GM18870 (cell line): Measurements from ENCODE around the gene WNK4.

Experiments used
- ATAC-seq: cut with Tn5 transposase; IDR thresholded peaks from one replicate; pipeline ENCODE4 v1.9.1; 2021; ENCODE audit warnings: moderate library complexity; ENCODE audit not compliant: unreplicated experiment

Gene WNK4

DNA sequence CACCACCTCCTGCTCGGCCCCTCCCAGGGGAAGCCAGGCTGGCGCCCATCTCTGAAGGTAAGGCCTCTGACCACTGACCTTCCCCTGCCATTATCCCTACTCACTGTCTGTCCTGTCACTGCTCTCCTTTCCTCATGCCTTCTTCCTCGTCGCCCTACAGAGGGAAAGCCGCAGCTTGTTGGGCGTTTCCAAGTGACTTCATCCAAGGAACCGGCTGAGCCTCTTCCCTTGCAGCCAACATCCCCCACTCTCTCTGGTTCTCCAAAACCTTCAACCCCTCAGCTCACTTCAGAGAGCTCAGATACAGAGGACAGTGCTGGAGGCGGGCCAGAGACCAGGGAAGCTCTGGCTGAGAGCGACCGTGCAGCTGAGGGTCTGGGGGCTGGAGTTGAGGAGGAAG, 15.1 kb downstream of the WNK4 start:
- no peak for ATAC-seq

DNA sequence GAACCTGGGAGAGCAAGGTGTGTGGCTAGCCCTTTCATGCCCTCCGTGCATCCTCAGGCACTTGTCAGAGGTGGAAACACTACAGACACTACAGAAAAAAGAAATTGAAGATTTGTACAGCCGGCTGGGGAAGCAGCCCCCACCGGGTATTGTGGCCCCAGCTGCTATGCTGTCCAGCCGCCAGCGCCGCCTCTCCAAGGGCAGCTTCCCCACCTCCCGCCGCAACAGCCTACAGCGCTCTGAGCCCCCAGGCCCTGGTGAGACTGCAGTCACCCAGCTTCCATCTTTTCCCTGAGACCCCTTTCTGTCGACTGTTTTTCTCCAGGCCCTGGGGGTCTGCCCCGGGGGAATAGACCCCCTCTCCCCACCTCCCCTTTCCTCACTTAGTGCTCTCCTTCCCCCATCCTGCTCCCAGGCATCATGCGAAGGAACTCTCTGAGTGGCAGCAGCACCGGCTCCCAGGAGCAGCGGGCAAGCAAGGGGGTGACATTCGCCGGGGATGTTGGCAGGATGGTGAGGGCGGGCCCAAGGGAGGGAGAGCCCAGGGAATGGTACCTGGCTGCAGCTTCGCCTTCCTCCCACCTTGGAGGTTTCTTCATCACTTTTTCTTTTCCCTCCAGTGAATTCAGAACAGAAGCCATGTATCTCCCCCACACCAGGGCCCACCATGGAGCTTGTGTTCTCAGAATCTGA, 15.8 kb downstream of the WNK4 start:
- ATAC-seq, result no peak

DNA sequence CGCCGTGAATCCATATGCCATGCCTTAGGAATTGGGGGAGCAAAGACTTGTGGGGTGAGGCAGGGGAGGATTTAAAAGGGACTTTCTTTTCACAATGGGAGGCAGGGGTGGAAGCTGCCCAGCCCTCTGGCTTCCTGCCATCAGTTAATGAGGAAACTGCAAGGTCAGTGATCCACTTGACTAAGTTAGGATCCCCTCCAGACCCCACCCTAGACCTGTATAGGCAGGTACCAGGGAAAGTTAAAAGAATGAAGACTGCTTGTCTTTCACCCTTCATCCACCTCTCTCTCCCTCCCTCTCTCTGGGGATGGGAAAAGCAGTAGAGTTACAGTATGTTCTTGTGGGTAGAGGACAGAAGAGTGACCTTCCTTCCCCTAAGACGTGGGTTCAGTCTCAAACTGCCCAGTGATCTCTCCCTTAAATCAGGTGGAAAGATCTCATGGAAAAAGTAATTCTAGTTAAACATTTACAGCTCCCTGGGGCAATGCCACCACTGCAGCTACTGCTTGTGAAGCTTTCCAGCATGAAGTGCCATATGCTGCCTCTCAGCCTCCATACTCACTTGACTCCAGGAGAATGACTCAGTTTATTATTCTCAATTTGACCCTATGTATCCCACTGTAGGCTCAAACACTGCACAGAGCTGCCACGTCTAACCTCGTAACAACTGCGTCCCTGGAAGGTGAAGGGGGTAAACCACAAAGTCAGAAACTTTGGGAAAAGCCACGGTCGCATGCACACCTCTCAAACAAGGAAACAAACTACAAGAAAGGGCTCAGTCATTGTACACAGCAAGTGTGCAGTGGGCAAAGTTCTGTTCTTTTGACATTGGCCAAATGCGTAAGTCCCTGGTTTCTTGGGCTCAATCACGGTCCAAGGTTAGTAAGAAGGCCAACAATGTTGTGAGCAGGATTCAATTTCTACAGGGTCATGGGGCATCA, 16.9 kb downstream of the WNK4 start:
- no peak for ATAC-seq

DNA sequence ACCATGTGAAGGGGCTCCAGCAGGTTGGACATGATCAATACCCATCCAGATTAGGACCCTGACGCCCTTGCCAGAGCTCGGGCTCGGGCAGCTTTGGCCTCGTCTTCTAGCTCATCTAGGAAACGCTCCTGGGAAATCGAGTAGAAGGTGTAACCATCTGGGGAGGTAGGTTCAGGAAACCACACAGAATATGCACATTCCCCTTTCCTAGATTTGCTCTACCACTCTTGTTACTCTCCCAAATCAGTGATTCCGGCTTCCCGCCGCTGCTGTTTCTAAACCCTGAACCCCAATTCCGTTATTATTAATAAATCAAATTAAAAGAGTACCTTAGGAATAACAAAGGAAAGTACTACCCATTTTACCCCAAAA, 17.6 kb downstream of the WNK4 start:
- no peak for ATAC-seq

DNA sequence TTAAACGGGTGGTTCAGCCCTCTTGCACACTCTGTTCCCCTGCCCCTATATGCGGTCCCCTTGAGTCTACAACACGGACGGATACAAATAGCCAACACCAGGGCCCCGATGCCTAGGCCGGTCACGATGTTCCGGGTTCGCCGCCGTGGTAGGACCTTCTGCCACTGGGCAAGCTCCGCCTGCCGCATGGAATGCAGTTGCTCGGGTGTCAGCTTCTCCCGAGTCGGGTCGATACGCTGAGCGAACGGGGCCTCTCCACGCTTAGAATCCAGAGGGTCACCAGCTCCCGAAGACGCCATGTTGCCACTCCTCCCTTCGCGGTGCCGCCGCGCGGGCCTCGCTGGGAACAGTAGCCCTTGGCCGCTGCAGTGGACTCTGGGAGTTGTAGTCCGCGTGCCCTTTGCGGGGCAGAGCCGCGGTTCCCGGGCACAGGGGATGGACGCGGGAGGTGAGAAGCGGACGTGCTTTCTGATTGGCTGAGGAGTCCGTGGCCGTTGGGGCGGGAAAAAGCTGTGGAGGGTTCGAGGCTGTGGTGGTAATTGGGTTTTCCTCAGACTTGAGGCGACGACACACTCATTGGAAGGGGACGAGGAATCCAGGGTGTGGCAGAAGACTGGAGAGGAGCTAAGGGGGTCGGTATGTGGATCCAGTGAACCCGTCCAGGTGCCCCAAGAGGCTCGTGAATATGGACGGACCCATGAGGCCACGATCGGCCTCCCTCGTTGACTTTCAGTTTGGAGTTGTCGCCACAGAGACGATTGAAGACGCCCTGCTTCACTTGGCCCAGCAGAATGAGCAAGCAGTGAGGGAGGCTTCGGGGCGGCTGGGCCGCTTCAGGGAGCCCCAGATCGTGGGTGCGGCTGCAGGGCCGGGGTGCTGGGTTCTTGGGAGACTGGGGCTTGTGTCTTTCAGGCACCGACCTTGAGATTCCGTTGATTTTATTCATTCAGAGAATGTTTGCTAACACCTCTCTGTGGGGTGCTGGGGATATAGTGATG, 18.3 kb downstream of the WNK4 start, which contains the start of the genes CNTD1 and COA3:
Gene CNTD1 (plus strand): TSS at position 479 of the 998 bp plus-strand sequence. CDS start 207 bp downstream, at position 686.
Gene COA3 (minus strand): TSS at position 322 of the 998 bp plus-strand sequence. CDS start 23 bp downstream, at position 299.
- no peak for ATAC-seq

DNA sequence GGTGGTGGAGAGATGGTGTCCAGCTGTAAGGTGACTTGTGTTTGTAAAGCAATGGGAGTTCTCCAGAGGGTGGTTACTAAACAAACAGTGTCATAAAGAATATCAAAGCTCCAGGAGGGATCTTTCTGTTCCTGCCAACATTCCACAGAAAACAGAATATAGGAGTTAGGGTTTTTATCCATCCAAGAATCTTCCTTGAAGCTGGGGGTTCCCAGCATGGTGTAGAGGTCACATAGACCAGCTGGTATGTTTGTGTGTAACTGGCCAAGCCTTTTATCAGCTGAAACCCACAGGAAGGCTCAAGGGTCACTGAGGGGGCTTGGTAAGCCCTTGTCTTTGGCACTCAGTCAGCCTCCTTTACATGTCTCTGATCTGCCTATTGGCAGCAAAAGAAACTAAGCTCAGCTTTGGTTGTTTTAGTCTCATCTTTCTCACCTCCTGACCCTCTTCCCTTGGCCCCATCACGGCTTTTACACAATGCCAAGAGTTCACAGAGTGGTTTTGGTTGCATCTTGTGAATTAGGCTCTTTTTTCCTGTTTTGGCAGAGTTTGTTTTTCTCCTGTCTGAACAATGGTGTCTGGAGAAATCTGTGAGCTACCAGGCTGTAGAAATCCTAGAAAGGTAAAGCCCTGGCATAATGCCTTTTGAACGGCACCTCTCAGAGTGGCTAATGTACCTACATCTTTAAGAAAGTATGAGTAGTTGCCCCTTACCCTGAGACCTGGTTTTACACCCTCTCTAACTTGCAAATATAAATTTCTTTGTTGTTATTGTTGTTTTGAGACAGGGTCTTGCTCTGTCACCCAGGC, 22.9 kb downstream of the WNK4 start:
- no peak for ATAC-seq

DNA sequence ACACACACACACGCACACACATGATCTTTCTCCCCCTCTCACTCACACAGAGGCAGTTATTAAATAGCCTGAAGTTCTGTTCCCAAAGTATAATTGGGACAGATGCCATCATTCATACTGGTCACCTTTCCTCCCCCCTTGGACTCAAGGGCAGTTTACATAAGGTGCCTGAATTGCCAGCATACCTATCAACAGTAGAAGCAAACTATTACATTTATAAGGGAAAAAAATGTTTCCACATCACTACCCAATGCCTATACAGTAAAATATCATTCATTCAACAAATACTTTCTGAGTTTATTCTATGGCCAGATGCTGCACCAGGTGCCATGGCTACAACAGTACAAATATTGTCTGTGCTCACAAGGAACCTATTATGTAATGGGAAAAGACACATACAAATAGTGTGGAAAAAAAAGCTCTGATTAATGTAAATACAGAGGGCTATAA, 24.5 kb downstream of the WNK4 start:
- ATAC-seq, result no peak

DNA sequence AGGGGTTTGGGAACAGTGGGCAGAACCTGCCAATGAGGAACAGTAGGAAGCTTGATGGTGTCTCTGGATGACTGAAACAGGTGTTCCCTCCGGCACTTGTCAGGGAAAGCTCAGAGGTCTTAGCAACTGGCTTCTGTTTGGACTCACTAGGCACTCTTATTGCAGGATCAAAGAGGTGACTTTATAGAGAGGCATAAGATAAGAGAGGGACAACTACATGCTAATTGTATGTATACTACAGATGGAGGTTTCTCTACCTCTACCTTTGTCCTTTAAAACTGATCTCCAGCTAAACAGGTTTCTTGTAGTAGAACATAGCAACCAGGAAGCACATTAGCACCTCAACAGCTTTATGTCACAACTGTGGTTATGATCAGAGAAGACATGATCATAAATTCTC, 25.8 kb downstream of the WNK4 start:
- ATAC-seq, result no peak

DNA sequence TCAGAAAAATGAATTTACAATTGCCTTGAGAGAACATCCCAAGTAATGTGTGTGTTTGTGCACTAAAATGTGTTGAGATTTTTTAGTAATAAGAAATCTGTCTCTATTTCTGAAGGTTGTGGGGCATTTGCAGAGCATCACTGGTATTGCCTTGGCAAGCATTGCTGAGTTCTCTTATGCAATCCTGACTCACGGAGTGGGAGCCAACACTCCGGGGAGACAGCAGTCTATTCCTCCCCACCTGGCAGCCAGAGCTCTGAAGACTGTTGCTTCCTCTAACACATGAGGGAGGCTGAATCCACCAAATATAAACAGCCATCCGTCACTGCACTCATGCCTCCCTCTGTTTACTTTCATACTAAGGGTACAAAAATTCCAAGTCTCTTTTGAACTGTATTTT, 28.8 kb downstream of the WNK4 start:
- ATAC-seq, result no peak

DNA sequence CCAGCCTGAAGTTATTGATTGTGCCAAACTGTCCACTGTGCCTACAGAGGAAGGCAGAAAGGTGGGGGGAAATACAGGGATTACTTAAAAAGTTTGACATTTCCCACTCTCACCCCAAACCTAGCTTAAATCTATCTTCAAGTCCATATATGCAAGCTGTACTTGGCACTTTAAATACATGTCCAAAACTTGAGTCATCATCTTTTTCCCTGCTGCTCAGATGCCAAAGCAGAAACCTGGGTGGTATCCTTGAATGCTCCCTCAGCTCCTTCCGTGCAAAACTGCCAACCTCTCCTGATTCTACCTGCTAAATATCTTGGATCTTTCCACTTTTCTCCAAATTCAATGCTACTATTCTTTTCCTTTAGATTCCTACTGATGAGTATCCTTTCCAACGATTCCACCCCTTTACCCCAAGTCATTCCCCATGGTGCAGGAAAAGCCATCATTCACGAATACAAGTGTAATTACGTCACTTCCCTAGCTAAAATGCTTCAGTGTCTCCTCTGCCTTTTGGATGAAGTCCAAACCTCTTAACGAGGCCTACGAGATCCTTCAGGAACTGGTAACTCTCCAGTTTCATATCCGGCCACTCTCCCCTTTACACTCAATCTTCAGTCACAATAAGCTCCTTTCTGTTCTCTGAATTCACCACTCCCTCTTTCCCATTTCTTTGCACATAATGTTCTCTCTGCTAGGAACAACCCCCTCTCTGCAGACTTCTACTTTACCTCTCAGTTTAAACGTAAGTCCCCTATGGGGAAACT, 34.4 kb downstream of the WNK4 start:
- no peak for ATAC-seq

DNA sequence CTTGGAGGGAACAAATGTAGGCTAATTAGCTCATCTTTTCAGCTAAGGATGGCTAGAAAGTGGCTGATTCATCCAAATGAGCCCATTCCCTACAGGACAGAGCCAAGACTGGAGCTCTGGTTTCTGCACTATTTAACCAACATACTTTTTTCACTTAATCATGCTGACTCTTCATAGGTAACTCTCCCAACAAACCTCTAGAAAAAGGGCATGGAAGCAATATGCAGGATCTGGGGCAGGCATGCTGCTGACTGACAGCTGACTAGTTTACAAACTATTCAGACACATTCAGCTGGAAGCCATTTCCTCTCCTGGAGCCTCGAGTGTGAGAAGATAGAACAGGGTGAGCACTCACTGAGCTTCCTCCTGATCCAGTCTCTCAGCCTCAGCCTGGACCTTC, 37.5 kb downstream of the WNK4 start:
- no peak for ATAC-seq

DNA sequence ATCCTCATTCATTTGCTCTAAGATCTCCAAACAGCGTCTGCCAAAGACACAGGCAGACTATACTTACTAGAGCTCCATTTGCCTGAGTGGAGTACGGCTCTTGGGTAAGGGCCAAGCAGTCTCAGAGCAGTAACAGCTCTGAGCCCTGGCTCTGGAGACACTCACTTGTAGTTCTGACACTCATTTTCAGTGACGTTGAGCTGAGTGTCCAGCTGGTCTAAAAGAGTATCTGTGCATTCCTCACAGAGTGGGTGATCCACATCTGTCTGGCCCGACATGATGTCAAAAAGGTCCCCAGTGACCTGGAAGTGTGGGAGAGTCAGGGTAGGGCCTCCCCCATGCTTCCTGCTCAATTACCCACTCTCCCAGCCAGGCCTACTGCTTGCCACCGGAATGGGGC, 38.0 kb downstream of the WNK4 start:
- no peak for ATAC-seq

DNA sequence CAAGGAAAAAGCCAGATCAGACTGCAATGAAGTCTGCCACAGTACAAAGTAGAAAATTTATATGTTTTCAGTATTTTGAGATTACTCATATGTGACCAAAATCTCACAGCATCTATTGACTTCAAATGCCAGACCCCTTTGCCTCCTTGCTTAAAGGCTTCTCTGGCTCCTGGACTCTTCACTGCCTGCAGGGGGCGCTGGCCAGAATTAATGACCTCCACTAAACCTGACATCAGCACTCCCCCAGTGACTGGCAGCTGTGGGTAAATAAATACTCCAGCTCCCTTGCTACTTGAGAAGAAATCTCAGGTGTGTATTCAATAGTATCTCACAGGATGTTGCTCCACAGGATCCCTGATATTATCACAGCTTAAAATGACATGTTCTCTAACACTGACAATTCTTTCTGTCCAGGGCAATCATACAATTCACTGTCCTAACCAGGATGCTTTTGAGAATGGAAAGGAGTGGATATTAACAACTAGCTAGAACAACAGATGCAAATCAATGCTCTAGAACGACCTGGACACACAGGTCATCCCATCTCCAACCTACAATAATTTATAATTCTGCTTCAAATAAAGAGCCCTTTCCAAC, 39.6 kb downstream of the WNK4 start:
- ATAC-seq, result no peak

DNA sequence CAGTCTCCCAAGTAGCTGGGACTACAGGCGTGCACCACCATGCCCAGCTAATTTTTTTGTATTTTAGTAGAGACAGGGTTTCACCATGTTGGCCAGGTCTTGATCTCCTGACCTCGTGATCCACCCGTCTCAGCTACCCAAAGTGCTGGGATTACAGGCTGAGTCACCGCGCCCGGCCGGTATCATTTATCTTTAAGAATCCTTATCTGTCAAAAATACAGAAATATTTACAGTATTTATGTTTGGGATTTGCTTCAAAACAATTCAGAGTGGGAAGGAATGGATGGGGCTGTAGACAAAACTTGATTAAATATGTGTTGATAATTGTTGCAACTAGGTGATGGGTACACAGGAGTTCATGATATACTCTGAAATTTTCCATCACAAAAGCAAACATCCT, 40.8 kb downstream of the WNK4 start:
- no peak for ATAC-seq

DNA sequence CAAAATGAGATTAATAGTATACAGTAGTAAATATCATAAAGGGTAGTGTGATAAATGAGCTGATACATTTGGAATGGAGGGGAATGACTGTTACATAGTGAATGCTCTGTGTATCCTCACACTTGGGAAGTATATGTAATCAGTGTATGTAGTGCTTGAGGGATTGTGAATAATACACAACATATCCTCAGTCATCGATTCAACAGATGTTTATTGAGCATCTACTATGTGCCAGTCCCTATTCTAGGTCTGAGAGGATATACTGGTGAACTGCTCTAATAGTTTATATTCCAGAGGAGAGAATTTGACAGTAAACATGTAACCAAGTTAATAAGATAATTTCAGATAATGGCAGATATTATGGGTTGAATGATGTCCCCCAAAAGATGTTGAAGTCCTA, 47.1 kb downstream of the WNK4 start:
- no peak for ATAC-seq

DNA sequence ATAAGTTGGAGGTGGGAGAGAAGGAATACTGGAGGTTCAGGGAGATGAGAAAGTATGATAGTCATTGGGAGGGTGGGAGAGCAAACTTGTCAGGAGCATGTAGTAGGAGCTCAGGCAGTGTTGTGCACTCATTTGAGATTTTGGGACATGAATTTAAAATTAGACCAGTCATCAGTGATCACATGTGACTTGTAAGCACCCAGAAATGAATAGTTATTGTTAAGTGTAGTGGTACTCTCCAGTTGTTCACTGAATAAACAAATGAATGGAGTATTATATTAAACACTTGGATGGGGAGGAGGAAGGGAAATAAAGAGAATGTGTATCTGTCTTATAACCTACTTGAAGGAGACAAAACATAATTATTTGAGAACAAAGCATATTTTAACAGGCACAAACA, 50.6 kb downstream of the WNK4 start:
- no peak for ATAC-seq

DNA sequence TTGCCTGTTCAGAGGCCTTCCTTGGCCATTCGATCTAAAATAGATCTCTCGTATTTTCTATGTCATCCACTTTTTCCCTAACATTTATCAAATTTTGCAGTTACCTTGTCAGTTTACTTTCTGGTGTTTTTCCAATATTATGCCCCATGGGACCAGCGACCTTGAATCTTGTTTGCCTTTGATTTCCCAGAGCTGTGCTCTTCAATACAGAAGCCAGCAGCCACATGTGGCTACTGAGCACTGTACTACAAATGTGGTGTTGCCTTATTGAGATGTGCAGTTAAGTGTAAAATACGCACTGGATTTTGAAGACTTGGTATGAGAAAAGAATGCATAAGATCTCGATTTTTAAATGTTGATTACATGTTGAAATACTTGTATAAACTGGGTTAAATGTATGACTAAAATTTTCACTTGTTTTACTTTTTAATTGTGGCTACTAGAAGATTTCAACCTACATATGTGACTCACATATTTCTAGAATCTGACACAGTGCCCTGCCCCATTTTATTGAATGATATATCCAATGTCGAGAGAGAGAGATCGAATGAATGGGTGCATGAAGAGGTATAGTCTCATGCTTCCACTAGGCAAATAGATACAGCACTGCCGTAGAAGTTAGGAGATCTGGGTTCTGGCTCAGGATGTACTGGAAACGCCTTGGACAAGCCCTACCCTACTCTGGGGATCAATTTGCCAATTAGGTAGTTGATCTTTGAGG, 52.0 kb downstream of the WNK4 start:
- no peak for ATAC-seq
